ENCODE results near the gene ARMC2. TPM values are rescaled to one million over a fixed set of nuclear protein-coding genes. Genes with fewer than 3 reads are reported as not detected.

The ARMC2 gene
- total RNA-seq, 3 donors from 2014 or later: 4.3 to 7.9 (median 7.2) TPM

GRCh38 chr6:109006818-109007217, 158.6 kb downstream of the ARMC2 start:
- no peaks in the 10 kb centered on the region for H3K27me3 ChIP-seq
- no peaks in the 10 kb centered on the region for H3K36me3 ChIP-seq
- DNase-seq (ENCODE audit: low spot score in 2 of 2): no peak
- H3K27ac ChIP-seq: peak overlapping the region; percentile 8 to 29
- H3K4me1 ChIP-seq: peaks cover 0 to 15% of the 10 kb centered on the region in 2 donors
- TF ChIP-seq POLR2A (IDR thresholded peaks at IDR 0.05): no peak
- TF ChIP-seq POLR2AphosphoS5 (IDR thresholded peaks at IDR 0.05): no peak
- no peak for TF ChIP-seq CTCF (IDR thresholded peaks at IDR 0.05)
- H3K4me3 ChIP-seq: peak overlapping the region; percentile 91 to 94 (median 91)
- intact Hi-C loops (cut with DNase I; ENCODE audit: low total_unique reads): no loop called here
- no peaks in the 10 kb centered on the region for H3K9me3 ChIP-seq

- H3K4me1 ChIP-seq: peaks cover 0 to 15% of the 10 kb centered on the region in 2 donors
- TF ChIP-seq CTCF (IDR thresholded peaks at IDR 0.05) (no peak), POLR2AphosphoS5 (IDR thresholded peaks at IDR 0.05) (no peak), POLR2A (IDR thresholded peaks at IDR 0.05) (no peak)
- no peaks in the 10 kb centered on the region for H3K27me3 ChIP-seq
- no peaks in the 10 kb centered on the region for H3K36me3 ChIP-seq
- no peaks in the 10 kb centered on the region for H3K9me3 ChIP-seq
- intact Hi-C loops (cut with DNase I; ENCODE audit: low total_unique reads): no loop called here
- no peak for DNase-seq (ENCODE audit: low spot score in 2 of 2)
- H3K4me3 ChIP-seq: peak overlapping the region; percentile 91 to 94 (median 91)
- H3K27ac ChIP-seq: peak overlapping the region in 1 of 2 donors; percentile 98
These were observed 159.3 kb downstream of the ARMC2 start for GRCh38 chr6:109007521-109007920.

- no peak for TF ChIP-seq POLR2A (IDR thresholded peaks at IDR 0.05)
- TF ChIP-seq CTCF (IDR thresholded peaks at IDR 0.05): no peak
- no peak for TF ChIP-seq POLR2AphosphoS5 (IDR thresholded peaks at IDR 0.05)
- H3K9me3 ChIP-seq: no peaks in the 10 kb centered on the region
- peak overlapping the region; percentile 91 to 94 (median 91) for H3K4me3 ChIP-seq
- intact Hi-C loops (cut with DNase I; ENCODE audit: low total_unique reads): no loop called here
- no peaks in the 10 kb centered on the region for H3K36me3 ChIP-seq
- no peak for DNase-seq (ENCODE audit: low spot score in 2 of 2)
- H3K4me1 ChIP-seq: peaks cover 0 to 15% of the 10 kb centered on the region in 2 donors
- peak overlapping the region; percentile 98 for H3K27ac ChIP-seq
- no peaks in the 10 kb centered on the region for H3K27me3 ChIP-seq
These were observed 159.8 kb downstream of the ARMC2 start for GRCh38 chr6:109008054-109008453.

GRCh38 chr6:109008537-109009235, 160.5 kb downstream of the ARMC2 start:
- H3K36me3 ChIP-seq: no peaks in the 10 kb centered on the region
- peak in 1 of 2 donors; percentile 72 for DNase-seq (ENCODE audit: low spot score in 2 of 2)
- H3K4me1 ChIP-seq: peaks cover 0 to 8% of the 10 kb centered on the region in 2 donors

More at GRCh38 chr6:109008537-109009235, 160.5 kb downstream of the ARMC2 start:
- TF ChIP-seq CTCF (IDR thresholded peaks at IDR 0.05) (no peak), POLR2AphosphoS5 (IDR thresholded peaks at IDR 0.05) (peak in 2 of 3 donors; percentile 61), POLR2A (IDR thresholded peaks at IDR 0.05) (peak; percentile 19)
- Histone ChIP-seq H3K27ac (peak overlapping the region; percentile 98), H3K9me3 (no peaks in the 10 kb centered on the region), H3K4me3 (peak overlapping the region; percentile 91 to 94 (median 91)), H3K27me3 (no peaks in the 10 kb centered on the region)
- intact Hi-C loops (cut with DNase I; ENCODE audit: low total_unique reads): no loop called here
